Endodermal cell (in vitro differentiated cells): ENCODE measurements around the gene RNGTT. TPM values are rescaled to one million over a fixed set of nuclear protein-coding genes. Genes with fewer than 3 reads are reported as not detected.

ENCODE experiments used
- DNase-seq: peaks from one replicate; pipeline ENCODE4 v3.0.0-alpha.2; 2017
- H3K27ac ChIP-seq: 2 replicates; pipeline ENCODE4 v1.5.1; 2013; ENCODE audit warnings: mild to moderate bottlenecking, low read depth, low read length, moderate library complexity
- H3K27me3 ChIP-seq: 2 replicates; pipeline ENCODE4 v1.6.1; 2013; ENCODE audit warnings: mild to moderate bottlenecking, low read length, moderate library complexity; ENCODE audit not compliant: insufficient read depth, control insufficient read depth, poor library complexity, severe bottlenecking
- H3K36me3 ChIP-seq: 2 replicates; pipeline ENCODE4 v1.7.0; 2013; ENCODE audit warnings: mild to moderate bottlenecking, low read length, moderate library complexity; ENCODE audit not compliant: control insufficient read depth, insufficient read depth
- H3K4me1 ChIP-seq: one replicate; pipeline ENCODE4 v1.7.0; 2013; ENCODE audit warnings: low read length; ENCODE audit not compliant: control insufficient read depth, insufficient read depth
- H3K4me3 ChIP-seq: 2 replicates; pipeline ENCODE4 v1.5.1; 2013; ENCODE audit warnings: mild to moderate bottlenecking, low read length, moderate library complexity
- H3K9ac ChIP-seq: 2 replicates; pipeline ENCODE4 v1.6.1; 2013; ENCODE audit warnings: mild to moderate bottlenecking, low read length, moderate library complexity; ENCODE audit not compliant: poor library complexity, severe bottlenecking; ENCODE audit errors: extremely low read depth
- H3K9me3 ChIP-seq: 2 replicates; pipeline ENCODE4 v1.6.1; 2013; ENCODE audit warnings: mild to moderate bottlenecking, low read length, moderate library complexity; ENCODE audit not compliant: control insufficient read depth
- H3K27ac Mint-ChIP-seq: 2 replicates; pipeline ENCODE4 v1.8.0; 2020; ENCODE audit warnings: mixed read lengths
- H3K27me3 Mint-ChIP-seq: 2 replicates; pipeline ENCODE4 v1.8.0; 2021; ENCODE audit warnings: mild to moderate bottlenecking, mixed read lengths; ENCODE audit not compliant: insufficient read depth
- H3K36me3 Mint-ChIP-seq: 2 replicates; pipeline ENCODE4 v1.8.0; 2020; ENCODE audit warnings: low read depth, mixed read lengths
- H3K4me1 Mint-ChIP-seq: 2 replicates; pipeline ENCODE4 v1.8.0; 2020; ENCODE audit warnings: mixed read lengths
- H3K4me3 Mint-ChIP-seq: 2 replicates; pipeline ENCODE4 v1.8.0; 2020; ENCODE audit warnings: mild to moderate bottlenecking, moderate library complexity, mixed read lengths
- H3K9me3 Mint-ChIP-seq: 2 replicates; pipeline ENCODE4 v1.8.0; 2020; ENCODE audit warnings: mild to moderate bottlenecking, mixed read lengths
- CTCF ChIP-seq: fragments of 200-600 bp; sonication (generic); conservative IDR thresholded peaks from 2 replicates; pipeline ENCODE4 v1.5.0; 2021; ENCODE audit warnings: antibody characterized with exemption, mild to moderate bottlenecking
- WGBS, 2 experiments: methylation state at CpG; one replicate each; pipeline versions ENCODE4 v1.1.5 to v1.1.7; 2013; ENCODE audit warnings: missing lambda C conversion rate in 2 of 2, mixed read lengths in 1 of 2; ENCODE audit not compliant: insufficient coverage in 1 of 2, insufficient read length in 1 of 2; 5-methylcytosine and 5-hydroxymethylcytosine counted together
- total RNA-seq, 2 donors: library from RNA; stranded (reverse); fragmentation: NEBNext Ultra II Directional in 1 of 2; extraction: Animal tissue kit (Norgen Biotek cat#: 25700) in 1 of 2; gene quantifications; 2 replicates in 1 of 2; 3 replicates in 1 of 2; pipeline ENCODE4 v1.2.1, GENCODE V29; 2021

RNGTT gene
- total RNA-seq, 2 donors from 2014 or later = 21.5 to 28.7 TPM

GRCh38 chr6:88890394-88890793, 73.0 kb downstream of the RNGTT start:
- H3K4me3 Mint-ChIP-seq = no peak overlapping the region
- peaks cover 25% of the 10 kb centered on the region for H3K36me3 Mint-ChIP-seq
- no peaks in the 10 kb centered on the region for H3K27me3 Mint-ChIP-seq
- Histone ChIP-seq H3K9ac (no peak overlapping the region), H3K4me3 (no peak overlapping the region), H3K27ac (no peak overlapping the region), H3K9me3 (peaks cover 10% of the 10 kb centered on the region), H3K36me3 (peaks cover 21% of the 10 kb centered on the region), H3K4me1 (no peaks in the 10 kb centered on the region), H3K27me3 (no peaks in the 10 kb centered on the region)
- peaks cover 2% of the 10 kb centered on the region for H3K4me1 Mint-ChIP-seq
- H3K27ac Mint-ChIP-seq = no peak overlapping the region
- peaks cover 9% of the 10 kb centered on the region for H3K9me3 Mint-ChIP-seq
- TF ChIP-seq CTCF = no peak
- WGBS, 2 experiments = 96 to 100% methylated on average over 2 to 3 of the region's 3 CpGs
- no peak for DNase-seq

GRCh38 chr6:88884361-88884760, 79.1 kb downstream of the RNGTT start:
- H3K4me1 Mint-ChIP-seq = peaks cover 5% of the 10 kb centered on the region
- no peaks in the 10 kb centered on the region for H3K4me1 ChIP-seq
- H3K4me3 Mint-ChIP-seq = no peak overlapping the region
- peaks cover 19% of the 10 kb centered on the region for H3K9me3 ChIP-seq
- no peak overlapping the region for H3K4me3 ChIP-seq
- no peak for TF ChIP-seq CTCF
- H3K9ac ChIP-seq = no peak overlapping the region
- no peak for DNase-seq
- no peaks in the 10 kb centered on the region for H3K27me3 ChIP-seq
- H3K9me3 Mint-ChIP-seq = peaks cover 20% of the 10 kb centered on the region
- no peak overlapping the region for H3K27ac Mint-ChIP-seq
- peaks cover 42% of the 10 kb centered on the region for H3K36me3 Mint-ChIP-seq
- H3K27me3 Mint-ChIP-seq = no peaks in the 10 kb centered on the region
- H3K27ac ChIP-seq = no peak overlapping the region
- peaks cover 16% of the 10 kb centered on the region for H3K36me3 ChIP-seq

GRCh38 chr6:88882536-88882935, 80.9 kb downstream of the RNGTT start:
- Histone ChIP-seq H3K9me3 (peaks cover 19% of the 10 kb centered on the region), H3K4me3 (no peak overlapping the region), H3K27ac (no peak overlapping the region), H3K4me1 (no peaks in the 10 kb centered on the region), H3K9ac (no peak overlapping the region), H3K27me3 (no peaks in the 10 kb centered on the region), H3K36me3 (peaks cover 14% of the 10 kb centered on the region)
- peaks cover 40% of the 10 kb centered on the region for H3K36me3 Mint-ChIP-seq
- H3K4me1 Mint-ChIP-seq = peaks cover 5% of the 10 kb centered on the region
- WGBS, 2 experiments = 93% methylated on average over 2 of the region's 2 CpGs; no CpG with 5 or more reads in 1 of the 2 experiments
- H3K9me3 Mint-ChIP-seq = peaks cover 20% of the 10 kb centered on the region
- no peak overlapping the region for H3K27ac Mint-ChIP-seq
- H3K27me3 Mint-ChIP-seq = no peaks in the 10 kb centered on the region
- DNase-seq = no peak
- no peak overlapping the region for H3K4me3 Mint-ChIP-seq
- no peak for TF ChIP-seq CTCF
